Right lobe of liver (tissue), 4 donors: ENCODE results near the gene EML4.

Source experiments
- CTCF ChIP-seq, 4 donors: fragments of 200-600 bp in 3 of 4; fragments of 450-650 bp in 1 of 4; IDR thresholded peaks; one replicate each; pipeline versions ENCODE4 v1.5.1 to v1.8.0; 2016 to 2022; ENCODE audit warnings: antibody characterized with exemption in 4 of 4, mild to moderate bottlenecking in 2 of 4
- POLR2A ChIP-seq: fragments of 450-650 bp; IDR thresholded peaks from one replicate; pipeline ENCODE4 v1.6.1; 2017; ENCODE audit warnings: antibody characterized with exemption, mild to moderate bottlenecking
- donor health status: DM: no; HTN: no; CAD: no.
- donor health status: DM: no; HTN: no; CAD: no.
- donor health status: DM: no; HTN: yes; CAD: no.

DNA sequence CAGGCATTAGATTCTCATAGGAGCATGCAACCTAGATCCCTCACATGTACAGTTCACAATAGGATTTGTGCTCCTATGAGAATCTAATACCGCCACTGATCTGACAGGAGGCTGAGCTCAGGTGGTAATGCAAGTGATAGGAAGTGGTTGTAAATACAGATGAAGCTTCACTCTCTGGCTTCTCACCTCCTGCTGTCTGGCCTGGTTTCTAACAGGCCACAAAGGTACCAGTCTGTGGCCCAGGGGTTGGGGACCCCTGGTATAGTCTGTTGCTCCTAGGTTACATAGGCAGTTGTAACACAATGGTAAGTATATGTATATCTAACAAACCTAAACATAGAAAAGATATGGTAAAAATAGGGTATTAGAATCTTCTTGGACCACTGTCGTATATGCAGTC lies 81.8 kb downstream of the EML4 start:
- TF ChIP-seq POLR2A (no peak), CTCF (IDR thresholded peaks at IDR 0.05) (no peak)
